DMS114 treated with DMSO at 0.1 percent for 48 hours (cell line): ENCODE measurements around the gene RUVBL1.
A peak's percentile ranks its signal among the peaks of the same experiment; 100 is the strongest.

Source experiments
- DNase-seq: peaks from one replicate; lab custom pipeline; 2025; ENCODE audit not compliant: unreplicated experiment; lab: John Stamatoyannopoulos, UW

Gene RUVBL1

DNA sequence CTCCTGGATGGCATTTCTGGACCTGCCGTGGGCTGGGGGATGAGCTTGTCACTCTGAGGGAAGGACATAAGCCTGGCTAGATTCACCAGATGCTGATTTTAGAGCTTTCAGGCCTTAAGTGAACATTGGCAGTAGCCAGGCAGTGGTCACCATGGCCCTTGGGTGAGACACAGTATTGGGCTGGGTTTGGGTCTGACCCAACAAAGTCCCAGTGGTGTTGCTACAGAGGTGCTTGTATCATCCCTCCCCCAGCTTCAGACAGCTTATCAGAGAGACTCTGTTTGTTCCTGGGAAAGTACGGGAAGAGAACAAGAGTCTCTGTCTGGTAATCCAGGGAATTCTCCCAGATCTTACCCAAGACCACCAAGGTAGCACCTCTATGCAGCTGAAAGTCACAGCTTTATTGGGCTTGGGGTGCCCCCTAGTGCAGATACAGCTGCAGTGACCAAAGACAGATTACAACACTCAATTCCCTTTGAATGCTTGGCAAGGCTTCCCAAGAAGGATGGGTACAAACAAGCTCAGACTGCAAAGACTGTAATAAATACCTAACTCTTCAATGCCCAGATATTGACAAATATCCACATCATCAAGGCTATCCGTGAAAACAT is 9.8 kb upstream of the RUVBL1 start:
- DNase-seq, result peak; percentile 24

DNA sequence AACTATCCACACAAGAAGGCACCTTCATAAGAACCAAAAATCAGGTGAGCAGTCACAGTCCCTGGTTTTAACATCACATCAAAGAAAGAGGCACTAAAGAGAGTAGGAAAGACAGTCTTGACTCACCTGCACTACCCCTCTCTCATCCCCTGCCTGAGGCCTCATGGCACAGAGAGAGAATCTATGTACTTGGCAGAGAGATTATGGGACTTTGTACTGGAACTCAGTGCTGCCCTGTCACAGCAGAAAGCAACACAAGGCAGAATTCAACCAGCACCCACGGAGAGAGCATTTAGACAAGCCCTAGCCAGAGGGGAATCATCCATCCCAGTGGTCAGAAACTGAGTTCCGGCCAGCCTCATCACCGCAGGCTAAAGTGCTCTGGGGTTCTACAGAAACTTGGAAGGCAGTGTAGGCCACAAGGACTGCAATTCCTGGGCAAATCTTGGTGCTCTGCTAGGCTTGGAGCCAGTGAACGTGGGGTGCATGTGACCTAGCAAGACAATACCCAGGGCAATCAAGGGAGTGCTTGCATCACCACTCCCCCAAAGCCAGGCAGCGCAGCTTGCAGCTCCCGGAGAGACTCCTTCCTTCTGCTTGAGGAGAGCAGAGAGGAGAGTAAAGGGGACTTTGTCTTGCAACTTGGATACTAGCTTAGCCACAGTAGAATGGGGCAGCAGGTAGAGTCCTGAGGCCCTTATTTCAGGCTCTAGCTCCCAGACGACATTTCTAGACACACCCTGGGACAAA is 8.5 kb upstream of the RUVBL1 start:
- no peak for DNase-seq

DNA sequence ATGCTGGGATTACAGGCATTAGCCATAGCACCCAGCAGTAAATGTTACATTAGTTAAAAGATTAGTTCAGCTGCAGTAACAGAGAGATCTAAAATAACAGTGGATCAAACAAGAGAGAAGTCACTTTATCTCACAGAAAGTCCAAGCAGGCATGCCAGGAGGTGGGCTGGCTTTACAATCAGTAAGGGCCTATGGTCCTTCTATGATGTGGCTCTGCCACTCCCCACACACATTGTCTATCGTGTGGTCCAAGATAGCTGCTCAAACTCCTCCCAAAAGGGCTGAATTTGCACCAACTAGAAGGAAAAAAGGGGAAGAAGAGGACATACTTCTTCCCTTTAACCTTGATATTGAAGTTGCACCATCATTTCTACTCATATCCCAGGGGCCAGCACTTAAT is 4.6 kb upstream of the RUVBL1 start:
- DNase-seq, result no peak

DNA sequence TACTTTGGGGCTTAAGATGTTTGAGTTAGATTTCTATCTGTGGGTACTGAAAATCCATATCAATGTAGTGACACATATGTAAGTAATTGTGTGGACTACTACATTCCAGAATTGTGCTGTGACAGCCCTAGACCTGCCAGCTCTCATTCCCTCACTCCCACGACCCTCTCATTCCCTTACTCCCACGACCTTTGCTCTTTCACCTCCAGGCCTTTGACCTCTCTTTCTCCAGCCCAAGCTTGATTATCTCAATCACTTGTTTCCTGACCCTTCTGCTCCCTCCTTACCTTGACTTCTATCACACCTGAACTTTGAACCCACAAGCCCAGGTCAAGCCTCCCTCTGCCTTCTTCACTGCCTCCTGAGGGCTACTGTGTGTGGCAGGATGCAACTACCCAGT is 3.6 kb upstream of the RUVBL1 start:
- DNase-seq, result no peak

DNA sequence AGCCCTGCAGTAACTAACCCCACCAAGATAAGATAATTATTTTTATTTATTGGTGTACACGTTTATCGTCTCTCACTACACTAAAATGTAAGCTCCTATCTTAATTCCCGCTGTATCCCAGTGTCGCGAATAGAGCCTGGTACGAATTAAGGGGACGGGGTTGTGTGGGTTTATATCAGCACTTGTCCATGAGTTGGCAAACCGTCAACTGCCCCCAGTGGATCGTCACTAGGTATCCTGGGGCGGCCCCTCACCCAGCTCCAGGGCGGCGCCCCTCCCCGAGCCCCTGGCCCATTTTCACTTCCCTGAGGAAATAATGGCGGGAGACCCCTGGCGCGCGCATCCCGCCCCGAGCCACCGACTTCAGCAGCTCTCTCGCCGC is 465 bp downstream of the RUVBL1 start:
- no peak for DNase-seq

DNA sequence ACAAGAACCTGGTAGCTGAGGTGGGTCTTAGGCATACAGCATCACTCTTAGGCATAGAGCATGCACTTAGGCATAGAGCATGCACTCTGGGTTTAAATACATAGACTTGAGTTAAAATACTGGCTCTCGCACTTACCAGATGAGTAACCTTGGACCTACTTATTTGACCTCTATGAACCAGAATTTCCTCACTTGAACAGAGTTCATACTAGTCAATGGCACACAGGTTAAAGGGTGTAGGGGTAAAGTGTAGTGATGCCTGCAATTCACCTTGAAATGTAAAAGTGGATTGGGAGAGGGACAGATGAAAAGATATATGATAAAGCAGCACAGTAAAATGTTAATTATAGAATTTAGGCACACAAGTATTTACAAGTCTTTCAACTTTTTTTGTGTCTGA is 1.6 kb downstream of the RUVBL1 start:
- no peak for DNase-seq

DNA sequence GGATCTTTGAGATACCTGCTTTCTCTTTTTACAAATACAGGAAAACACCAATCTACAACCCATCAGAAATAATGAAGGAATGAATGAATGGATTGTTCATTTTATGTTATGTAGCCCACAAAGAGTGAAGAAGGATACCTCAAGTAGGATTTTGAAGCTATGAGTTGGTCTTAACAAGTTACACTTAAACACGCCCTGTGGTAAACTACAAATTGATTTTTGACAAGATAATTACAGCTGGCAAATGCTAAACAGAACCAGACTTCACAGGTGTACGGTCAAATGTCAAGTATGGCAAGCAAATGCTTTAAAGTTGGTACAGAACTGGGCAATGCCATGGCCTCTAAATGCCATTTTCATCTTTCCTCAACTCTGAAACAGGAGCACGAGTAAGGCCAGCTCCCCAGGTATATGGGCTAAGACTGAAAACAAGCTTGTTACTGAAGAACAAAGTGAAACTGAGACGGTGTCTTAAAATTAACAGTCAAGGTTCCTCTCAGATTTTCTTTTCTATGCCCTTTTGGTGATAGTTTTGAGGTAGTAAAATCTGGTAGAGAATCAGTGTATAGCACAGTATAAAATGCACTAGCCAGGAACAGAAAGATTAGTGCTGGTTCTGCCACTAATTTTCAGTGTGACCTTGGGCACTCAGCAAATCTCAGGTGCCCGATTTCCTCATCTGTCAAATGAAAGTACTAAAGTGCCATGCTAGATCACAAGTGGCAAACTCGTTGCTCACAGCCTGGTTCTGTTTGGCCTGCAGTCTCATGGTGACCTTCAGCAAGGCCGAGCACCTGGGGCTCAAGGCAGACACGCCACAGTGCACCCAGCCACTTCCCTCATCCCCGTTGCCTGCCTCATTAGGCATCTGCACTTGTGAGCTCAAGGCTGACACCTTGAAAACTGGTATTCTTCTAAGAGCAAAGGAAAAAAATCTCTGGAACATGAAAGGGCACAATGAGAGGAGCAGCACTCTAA is 9.5 kb downstream of the RUVBL1 start:
- DNase-seq, result no peak

DNA sequence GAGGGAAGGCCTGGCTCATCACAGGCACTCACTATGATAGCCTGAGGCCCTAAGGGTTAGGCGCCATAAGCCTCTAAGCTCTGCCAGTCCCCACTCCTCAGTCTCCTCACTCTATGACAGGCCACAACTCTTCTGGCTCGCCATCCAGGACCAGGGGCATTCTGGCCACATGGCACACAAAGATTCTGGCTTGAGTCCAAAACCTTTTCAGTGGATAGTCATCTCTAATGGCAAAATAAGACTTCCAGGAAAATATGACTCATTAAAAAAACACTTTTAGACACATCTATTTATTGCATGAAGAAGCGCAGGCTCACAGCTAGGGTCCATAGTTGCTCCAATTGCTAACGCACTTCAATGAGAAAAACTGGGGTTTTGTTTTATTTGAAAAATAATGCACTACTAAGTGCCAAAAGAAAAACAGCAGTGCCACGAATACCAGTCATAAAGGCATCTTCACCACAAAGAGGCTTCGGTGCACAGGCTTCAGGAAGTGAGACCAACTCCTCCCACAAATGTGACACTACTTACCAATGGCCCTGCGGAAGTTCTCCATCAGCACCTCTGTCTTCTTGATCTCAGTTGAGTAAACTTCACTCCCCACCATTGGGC is 11.1 kb downstream of the RUVBL1 start:
- DNase-seq, result no peak

DNA sequence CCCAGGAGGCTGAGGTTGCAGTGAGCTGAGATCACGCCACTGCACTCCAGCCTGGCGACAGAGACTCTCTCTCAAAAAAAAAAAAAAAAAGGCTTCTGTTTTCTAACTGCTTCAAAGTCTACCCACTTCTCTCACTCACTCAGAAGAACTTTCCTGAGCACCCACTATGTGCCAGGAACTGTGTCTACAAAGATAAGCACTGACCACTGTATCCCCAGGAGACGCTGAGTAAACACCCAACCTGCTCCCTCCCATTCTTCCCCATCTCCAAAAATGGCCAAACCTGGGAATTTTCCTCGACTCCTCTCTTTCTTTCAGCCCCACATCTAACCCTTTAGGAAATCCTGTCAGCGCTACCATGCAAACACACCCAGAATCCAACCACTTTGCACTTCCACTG is 12.5 kb downstream of the RUVBL1 start:
- no peak for DNase-seq

DNA sequence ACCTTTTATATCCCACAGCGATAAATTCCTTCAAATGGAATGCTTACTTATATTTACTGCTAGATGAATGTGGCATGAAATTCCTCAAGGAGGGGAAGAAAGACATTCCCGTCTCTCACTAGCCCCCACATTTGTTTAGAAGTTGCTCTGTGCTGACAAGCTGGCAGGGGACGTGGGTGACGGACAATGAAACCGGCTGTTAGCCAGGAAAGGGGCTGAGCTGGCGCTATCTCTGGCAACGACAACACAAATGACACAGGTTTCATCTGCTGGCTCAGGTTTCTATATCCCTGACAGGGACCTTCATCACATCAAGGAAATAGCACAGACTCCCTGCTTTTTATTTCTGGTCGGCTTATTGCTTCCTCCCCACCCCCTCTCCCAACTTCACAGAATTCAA is 15.8 kb downstream of the RUVBL1 start:
- DNase-seq, result no peak

DNA sequence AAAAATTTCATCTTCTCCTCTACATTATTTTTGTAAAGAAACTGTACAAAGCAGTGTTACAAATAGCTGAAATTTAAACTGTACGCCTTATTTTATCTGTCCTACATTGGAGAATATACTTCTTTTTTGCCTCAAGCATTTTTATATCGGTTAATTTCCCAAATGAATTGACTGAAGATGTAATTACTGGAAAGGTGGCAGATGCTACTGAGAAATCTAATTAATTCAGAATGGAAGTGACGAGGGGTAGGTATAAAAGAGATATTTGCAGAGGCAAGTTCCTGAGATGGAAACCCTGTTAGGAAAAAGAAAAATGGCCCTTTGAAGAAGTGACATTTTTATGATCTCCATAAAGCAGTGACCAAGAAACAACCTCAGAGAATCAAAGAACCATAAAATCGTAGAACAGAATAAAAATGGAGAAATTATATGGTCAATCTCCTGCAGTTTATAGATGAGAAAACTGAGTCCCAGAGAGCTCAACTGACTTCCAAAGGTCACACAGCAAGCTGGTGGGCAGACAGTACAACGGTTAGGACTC is 20.4 kb downstream of the RUVBL1 start:
- DNase-seq, result no peak

DNA sequence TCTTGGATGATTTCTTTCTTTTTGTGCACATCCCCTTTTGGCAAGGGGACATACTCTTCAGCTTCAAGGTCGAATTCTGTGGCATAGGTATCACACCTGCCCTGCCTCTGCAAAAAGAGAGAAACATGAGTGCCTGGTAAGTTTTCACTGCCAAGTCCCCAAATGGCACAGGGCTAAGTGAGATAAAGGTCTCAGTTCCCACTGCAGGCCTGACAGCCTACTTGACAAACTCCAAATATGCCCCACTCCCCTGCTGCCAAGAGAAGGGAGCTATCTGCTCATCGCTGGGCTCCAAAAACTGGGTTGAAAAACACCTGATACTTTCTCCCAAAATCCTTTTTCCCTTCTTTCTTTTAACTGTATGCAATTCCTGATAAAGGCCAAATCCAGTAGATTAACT is 23.0 kb downstream of the RUVBL1 start:
- no peak for DNase-seq

DNA sequence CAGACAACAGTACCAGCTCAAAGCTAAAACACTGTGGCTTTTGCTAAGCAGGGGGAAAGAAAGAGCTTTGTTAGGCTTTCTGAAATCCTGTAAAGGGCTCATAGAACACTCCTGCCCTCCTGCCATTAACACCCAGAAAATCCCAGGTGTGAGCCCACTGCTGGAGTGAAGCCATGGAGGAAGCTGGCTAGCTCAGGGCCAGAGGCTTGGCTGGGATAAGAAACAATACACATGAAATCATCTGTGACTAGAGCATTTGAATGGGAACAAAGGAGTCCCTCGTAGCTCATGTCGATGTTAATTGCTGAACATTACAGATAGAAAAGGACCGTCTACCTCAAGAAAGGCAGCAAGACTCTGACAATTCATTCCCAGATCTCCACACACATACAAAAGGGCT is 23.5 kb downstream of the RUVBL1 start:
- no peak for DNase-seq

DNA sequence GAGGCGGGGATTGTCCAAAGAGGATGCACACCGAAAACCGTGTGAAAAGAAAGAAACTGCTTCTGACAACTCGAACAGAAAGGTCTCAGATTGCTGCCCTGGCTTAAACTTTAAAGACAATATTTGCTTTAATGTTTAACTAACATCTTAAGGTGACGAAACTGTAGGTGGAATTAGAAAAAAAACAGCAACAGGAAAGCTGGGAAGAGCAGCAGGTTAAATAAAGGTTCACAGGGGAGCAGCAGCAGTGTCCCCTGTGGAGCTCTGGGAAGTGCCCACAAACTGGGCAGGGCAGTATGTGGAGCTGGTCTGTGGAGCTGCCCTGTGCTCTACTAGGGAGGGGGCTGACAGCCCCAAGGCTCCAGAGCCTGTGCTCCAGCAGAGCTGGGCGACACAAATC is 25.4 kb downstream of the RUVBL1 start:
- DNase-seq, result no peak

DNA sequence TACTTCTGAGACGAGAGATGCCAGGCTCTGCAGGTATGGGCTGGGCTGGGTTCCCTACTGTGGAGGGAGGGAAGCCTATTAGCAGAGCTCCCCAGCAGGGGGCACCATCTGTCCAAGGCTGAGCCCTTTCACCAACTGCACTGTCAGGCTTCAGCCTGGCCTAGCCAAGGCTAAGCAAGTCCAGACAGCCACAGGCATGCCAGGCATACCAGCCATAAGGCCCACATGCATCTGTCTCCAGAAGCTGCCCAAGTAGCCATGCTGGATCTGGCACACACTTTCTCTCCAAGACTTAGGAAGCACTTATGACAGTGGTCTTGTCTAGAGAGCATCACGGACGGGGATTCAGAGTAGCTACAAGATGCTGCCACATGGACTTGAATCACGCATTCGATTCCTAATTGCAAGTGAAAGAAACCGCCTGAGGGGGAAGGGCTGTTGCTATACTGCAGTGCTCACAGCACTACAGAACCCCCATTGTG is 28.3 kb downstream of the RUVBL1 start:
- peak; percentile 12 for DNase-seq

DNA sequence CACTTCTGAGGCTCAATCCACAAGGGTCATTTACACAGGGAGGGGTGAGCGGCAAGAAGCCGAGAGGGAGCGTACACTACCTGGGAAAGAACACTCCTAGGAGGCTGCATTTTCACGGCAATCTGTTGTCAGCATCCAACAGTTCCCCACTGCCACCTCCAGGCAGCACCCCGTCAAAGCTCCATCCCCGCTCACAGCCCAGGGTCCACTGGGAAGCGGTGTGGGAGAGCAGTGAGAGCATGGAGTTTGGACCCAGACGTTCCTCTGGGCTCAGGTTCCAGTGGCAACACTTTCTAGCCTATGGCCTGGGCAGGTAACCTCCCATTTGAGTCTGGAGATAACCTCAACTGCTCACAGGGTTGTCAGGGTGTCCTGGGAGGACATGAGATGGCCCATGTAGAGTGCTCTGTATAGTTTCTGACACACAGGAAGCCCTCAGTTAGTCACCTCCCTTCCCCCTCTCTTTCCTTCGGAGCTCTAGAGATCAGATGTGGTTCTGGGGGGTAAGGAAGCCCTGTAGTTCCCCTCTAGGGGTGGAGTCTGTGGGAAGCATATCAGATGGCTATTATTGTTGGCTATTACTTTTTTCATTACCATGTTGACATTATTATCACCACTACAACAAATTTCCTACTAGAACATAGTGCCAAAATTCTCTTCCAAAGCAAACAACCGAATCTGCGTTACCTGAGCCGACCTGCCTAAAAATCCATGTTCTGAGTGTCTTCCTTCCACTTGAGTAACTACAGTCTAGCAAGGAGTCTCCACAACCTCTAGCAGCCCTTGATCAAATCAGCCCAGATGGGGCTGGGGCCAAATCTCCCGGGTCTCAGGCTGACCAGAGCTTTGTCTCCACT is 29.1 kb downstream of the RUVBL1 start:
- no peak for DNase-seq

DNA sequence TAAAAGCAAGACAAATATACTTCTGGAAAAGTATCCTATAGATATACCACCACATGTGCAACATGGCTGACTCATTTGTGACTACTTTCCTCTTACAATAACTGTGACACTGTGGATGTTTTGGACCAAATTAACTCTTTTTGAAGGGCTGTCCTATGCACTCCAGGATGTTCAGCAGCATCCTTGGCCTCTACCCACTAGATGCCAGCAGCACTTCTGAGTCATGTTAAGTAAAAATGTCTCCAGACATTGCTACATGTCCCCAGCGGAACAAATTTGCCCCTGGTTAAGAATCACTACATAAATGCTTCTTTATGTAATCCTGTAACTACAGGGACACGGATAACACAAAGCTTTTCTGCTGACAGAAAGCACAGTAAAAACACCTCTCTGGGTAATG is 32.0 kb downstream of the RUVBL1 start:
- DNase-seq, result no peak

DNA sequence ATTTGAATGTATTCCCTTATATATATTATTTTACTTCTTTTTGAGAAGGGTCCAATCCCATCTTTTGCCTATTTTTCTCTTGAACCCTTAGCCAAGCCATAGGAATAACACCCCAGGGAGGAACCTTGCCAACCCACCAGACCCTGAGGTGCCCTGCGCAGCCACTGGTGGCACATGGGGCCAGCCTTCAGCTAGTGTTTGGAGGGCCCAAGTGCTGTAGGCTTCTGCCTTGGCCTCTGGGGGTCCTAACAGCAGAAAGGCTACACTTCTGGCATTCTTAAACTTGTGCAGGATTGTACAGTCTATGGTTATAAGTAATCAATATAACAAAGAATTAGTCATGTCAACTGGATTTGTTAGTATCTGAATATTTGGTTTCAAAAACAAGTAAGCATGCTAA is 34.5 kb downstream of the RUVBL1 start:
- DNase-seq, result no peak

DNA sequence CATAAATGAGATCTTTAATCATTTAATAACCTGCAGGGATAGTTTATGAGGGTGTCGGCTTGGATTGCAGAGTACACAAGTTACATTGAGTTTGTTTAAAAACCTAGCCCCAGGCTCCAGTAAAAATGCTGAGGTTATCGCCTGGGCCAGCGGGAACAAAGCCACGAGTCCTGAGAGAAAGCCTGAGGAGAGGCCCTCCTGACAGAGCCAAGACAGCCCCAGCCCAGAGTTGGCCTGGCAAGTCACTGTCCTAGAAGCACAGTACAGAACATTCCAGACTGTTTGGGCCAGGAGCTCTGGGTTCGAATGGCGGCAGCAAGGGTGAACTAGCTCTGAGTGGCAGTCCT is 39.0 kb downstream of the RUVBL1 start:
- DNase-seq, result no peak

DNA sequence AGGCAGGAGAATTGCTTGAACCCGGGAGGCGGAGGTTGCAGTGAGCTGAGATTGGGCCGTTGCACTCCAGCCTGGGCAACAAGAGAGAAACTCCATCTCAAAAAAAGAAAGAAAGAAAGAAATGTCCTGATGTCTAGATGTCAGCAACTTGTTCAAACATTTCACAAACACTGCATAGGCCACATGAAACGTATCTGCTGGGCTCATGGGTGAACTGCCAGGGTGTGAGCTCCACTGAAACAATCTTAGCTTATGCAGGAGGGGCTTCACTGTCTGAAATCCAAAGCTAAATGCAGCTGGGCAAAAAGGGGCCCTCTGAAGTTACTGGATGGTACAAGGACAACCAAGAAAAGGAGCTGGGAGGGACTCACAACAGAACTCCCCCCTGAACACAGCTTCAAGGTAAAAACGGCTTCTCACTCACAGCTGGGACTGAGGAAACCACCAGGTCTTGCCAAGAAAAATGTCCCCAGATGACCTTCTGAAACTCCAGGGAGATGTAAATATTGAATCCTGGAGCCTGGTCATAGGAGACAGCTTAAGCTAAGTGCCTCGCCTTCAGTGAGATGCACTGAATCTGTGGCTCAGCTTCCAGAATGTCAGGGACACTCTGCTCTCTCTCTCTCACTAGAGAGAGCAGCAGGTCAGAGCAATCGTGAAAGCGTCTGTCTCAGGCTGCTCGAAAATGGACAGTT is 39.5 kb downstream of the RUVBL1 start:
- no peak for DNase-seq
